Stomach (tissue), 9 donors: ENCODE measurements around the gene ZMIZ1. TPM values are rescaled to one million over a fixed set of nuclear protein-coding genes. Genes with fewer than 3 reads are reported as not detected.

ENCODE experiments used
- DNase-seq, 2 donors: peaks; one replicate each; pipeline versions ENCODE4 v3.0.0 to v3.0.0-alpha.2; 2013 to 2019
- H3K27ac ChIP-seq, 5 donors: fragments of 200-600 bp in 4 of 5; sonication (generic) in 4 of 5; one replicate each; pipeline ENCODE4 v1.5.1; 2013 to 2019; ENCODE audit warnings: mild to moderate bottlenecking in 1 of 5, moderate library complexity in 1 of 5
- H3K27me3 ChIP-seq, 3 donors: fragments of 200-600 bp; sonication (generic); one replicate each; pipeline ENCODE4 v1.5.1; 2017 to 2019; ENCODE audit warnings: mixed run types in 1 of 3
- H3K36me3 ChIP-seq, 4 donors: fragments of 200-600 bp; sonication (generic); 1 replicate in 3 of 4; 2 replicates in 1 of 4; pipeline ENCODE4 v1.5.1; 2016 to 2019
- H3K4me1 ChIP-seq, 4 donors: fragments of 200-600 bp; sonication (generic); one replicate each; pipeline ENCODE4 v1.5.1; 2016 to 2019
- H3K4me3 ChIP-seq, 4 donors: fragments of 200-600 bp; sonication (generic) in 3 of 4; one replicate each; pipeline ENCODE4 v1.5.1; 2016 to 2019; ENCODE audit warnings: mild to moderate bottlenecking in 1 of 4
- H3K9me3 ChIP-seq, 4 donors: fragments of 200-600 bp; sonication (generic); one replicate each; pipeline ENCODE4 v1.5.1; 2016 to 2019
- CTCF ChIP-seq, 7 experiments: fragments of 450-650 bp in 4 of 7; fragments of 200-600 bp in 3 of 7; sonication (generic) in 3 of 7; IDR thresholded peaks; one replicate each; pipeline ENCODE4 v1.5.1; 2016 to 2019; ENCODE audit warnings: antibody characterized with exemption in 7 of 7, control low read depth in 2 of 7, mild to moderate bottlenecking in 1 of 7
- EP300 ChIP-seq: sonication (generic); formaldehyde crosslinking; IDR thresholded peaks from one replicate; pipeline ENCODE4 v1.6.1; 2017; ENCODE audit warnings: antibody characterized with exemption
- POLR2A ChIP-seq, 4 donors: fragments of 450-650 bp; IDR thresholded peaks; one replicate each; pipeline ENCODE4 v1.6.1; 2016; ENCODE audit warnings: antibody characterized with exemption in 4 of 4, control low read depth in 2 of 4, mild to moderate bottlenecking in 1 of 4, moderate library complexity in 1 of 4
- POLR2AphosphoS5 ChIP-seq, 3 donors: sonication (generic); formaldehyde crosslinking; IDR thresholded peaks; one replicate each; pipeline ENCODE4 v1.6.1; 2016; ENCODE audit warnings: antibody characterized with exemption in 3 of 3
- WGBS, 5 donors: extraction: QIAGEN DNeasy Blood & Tissue Kit in 3 of 5; methylation state at CpG; one replicate each; pipeline versions ENCODE4 v1.1.5 to v1.1.7; 2013 to 2018; 5-methylcytosine and 5-hydroxymethylcytosine counted together
- intact Hi-C: fragments of 100-400 bp; cut with DNase I; formaldehyde crosslinking; loops from one replicate; pipeline ENCODE4 v1.15.1; 2023; ENCODE audit warnings: low total_unique reads
- polyA plus RNA-seq, 3 donors: library from polyadenylated mRNA; stranded (reverse); fragments of 200-250 nt; gene quantifications; one replicate each; pipeline ENCODE4 v1.2.3, GENCODE V29; 2013
- total RNA-seq, 5 donors: library from RNA; depleted of rRNA; stranded (reverse); fragments of >200 nt; gene quantifications; one replicate each; pipeline versions ENCODE4 v1.1.0 to v1.2.3, GENCODE V29; 2014 to 2016
- donor health status: healthy with polysubstance abuse.
- donor health status: Bipolar disorder and iron deficiency.
- donor health status: healthy.

Gene ZMIZ1
- total and polyA plus RNA-seq, 8 donors = 17.7 to 103 (median 26.3) TPM

DNA sequence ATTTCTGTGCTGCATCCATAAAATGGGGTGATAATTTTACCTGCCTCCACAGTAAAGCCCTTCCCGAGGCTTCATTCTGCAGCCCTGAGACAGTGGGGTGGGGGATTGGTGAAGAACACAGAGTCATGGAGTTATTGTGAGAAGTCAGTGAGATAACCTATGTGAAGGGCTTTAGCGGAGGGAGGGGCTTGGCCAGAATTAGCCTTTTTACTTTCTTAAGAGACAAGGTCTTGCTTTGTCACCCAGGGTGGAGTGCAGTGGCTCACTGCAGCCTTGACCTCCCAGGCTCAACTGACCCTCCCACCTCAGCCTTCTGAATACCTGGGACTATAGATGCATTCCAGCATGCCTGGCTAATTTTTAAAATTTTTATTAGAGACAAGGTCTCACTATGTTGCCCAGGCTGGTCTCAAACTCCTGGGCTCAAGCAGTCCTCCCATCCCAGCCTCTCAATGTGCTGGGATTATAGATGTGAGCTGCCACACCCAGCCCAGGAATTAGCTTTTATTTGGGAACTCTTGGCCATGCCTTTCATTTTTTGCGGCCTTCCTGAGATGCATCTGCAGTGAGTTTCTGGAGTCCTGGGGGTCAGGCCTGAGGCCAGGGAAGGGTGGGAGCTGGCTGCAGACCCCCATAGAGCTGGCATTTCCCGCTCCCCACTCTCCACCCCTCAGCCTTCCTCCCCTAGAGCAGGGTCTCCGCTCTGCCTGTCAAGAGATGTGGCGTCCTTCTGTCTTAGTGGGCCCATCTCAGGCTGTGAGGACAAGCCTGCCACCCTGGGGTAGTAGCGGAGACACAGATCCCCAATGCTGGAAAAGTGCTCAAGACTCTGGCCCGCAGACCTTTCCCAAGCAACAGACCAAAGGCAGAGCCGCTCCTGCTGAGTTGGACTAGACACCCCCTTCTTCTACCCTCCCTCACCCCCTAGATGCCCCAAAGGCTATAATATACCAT is 77.0 kb downstream of the ZMIZ1 start:
- Histone ChIP-seq H3K9me3 (no peaks in the 10 kb centered on the region), H3K4me1 (peaks cover 85 to 100% (median 98%) of the 10 kb centered on the region in 4 donors), H3K36me3 (peaks cover under 1 to 42% (median 27%) of the 10 kb centered on the region in 4 donors), H3K27me3 (no peaks in the 10 kb centered on the region), H3K4me3 (no peak overlapping the region), H3K27ac (peak overlapping the region; percentile 63 to 91 (median 86))
- WGBS, 5 donors = 83 to 89% (median 84%) methylated on average over 9 of the region's 9 CpGs
- intact Hi-C loops = no loop called here
- DNase-seq = no peak
- no peak for TF ChIP-seq POLR2A (IDR thresholded peaks at IDR 0.05)
- TF ChIP-seq CTCF (IDR thresholded peaks at IDR 0.05) = no peak
- TF ChIP-seq POLR2AphosphoS5 (IDR thresholded peaks at IDR 0.05) = no peak
- no peak for TF ChIP-seq EP300

GRCh38 chr10:79146611-79147130 is 77.9 kb downstream of the ZMIZ1 start:
- peak overlapping the region; percentile 63 to 91 (median 86) for H3K27ac ChIP-seq
- peaks cover 87 to 100% (median 100%) of the 10 kb centered on the region in 4 donors for H3K4me1 ChIP-seq
- H3K27me3 ChIP-seq = no peaks in the 10 kb centered on the region
- no peaks in the 10 kb centered on the region for H3K9me3 ChIP-seq
- no peak overlapping the region for H3K4me3 ChIP-seq
- 4 to 25% (median 12%) methylated on average over 12 to 13 of the region's 13 CpGs for WGBS, 5 donors
- intact Hi-C loops = no loop called here
- peak; percentile 82 to 85 for DNase-seq
- peaks cover 0 to 33% (median 20%) of the 10 kb centered on the region in 4 donors for H3K36me3 ChIP-seq
- no peak for TF ChIP-seq POLR2A (IDR thresholded peaks at IDR 0.05)
- peak; percentile 9 for TF ChIP-seq EP300
- TF ChIP-seq POLR2AphosphoS5 (IDR thresholded peaks at IDR 0.05) = peak; percentile 42 to 55 (median 51)
- peak in 5 of 7 experiments; percentile 17 to 55 (median 34) for TF ChIP-seq CTCF (IDR thresholded peaks at IDR 0.05)

DNA sequence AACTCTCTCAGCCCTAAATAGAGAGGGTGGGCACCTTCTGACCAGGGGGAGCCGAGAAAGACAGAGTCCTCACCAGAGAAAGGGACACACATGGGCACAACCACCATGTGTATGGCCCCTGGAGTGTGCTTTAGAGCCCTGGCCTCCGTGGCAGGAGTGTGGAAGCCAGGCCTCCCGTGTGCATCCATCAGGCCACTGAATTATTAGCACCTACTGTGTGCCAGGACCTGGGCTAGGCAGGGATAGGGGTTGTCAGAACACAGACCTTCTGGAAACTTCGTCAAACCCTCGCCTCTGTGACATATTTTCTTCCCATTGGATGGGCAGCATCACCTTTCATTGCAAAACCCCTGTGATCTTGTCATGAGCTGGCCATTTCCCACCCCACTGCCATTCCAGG is 78.5 kb downstream of the ZMIZ1 start:
- intact Hi-C loops = no loop called here
- WGBS, 5 donors = 70 to 87% (median 82%) methylated on average over 5 of the region's 5 CpGs
- Histone ChIP-seq H3K4me3 (no peak overlapping the region), H3K27ac (peak overlapping the region; percentile 80 to 91 (median 86)), H3K36me3 (peaks cover 0 to 27% (median 17%) of the 10 kb centered on the region in 4 donors), H3K27me3 (no peaks in the 10 kb centered on the region), H3K9me3 (no peaks in the 10 kb centered on the region), H3K4me1 (peaks cover 87 to 100% (median 100%) of the 10 kb centered on the region in 4 donors)
- DNase-seq = no peak
- TF ChIP-seq POLR2AphosphoS5 (IDR thresholded peaks at IDR 0.05) = no peak
- no peak for TF ChIP-seq EP300
- no peak for TF ChIP-seq POLR2A (IDR thresholded peaks at IDR 0.05)
- no peak for TF ChIP-seq CTCF (IDR thresholded peaks at IDR 0.05)

DNA sequence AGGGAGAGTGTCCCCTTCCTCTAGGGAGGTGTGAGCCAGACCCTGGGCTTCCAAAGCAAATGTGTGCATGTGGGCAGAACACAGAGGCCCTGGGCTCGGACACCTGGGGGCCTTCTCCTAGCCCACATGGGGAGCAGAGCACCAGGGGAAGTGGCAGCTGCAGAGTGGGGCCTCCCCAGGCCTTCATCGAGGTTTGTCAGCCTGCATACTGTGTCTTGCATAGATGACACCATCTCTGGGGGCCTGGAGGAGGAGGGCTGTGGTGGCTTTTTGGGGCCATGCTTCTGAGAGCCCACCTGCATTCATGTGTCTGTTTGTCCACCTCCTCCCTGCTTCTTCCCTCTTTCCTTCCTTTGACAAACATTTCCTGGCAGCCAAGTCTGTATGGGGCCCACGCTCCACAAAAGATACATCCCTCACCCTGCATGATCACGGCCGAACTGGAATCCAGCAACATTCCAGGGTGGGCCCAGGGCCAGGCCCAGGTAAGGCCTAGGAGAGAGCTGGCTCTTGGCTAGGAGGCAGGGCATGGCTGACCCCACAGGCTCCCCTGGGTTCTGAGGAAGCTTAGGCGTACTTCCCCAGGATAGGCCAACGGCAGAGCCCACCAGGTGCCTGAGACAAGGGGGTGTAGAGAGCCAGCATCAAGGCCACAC is 79.2 kb downstream of the ZMIZ1 start:
- Histone ChIP-seq H3K27ac (peak overlapping the region; percentile 80 to 91 (median 86)), H3K4me1 (peaks cover 92 to 100% (median 99%) of the 10 kb centered on the region in 4 donors), H3K27me3 (no peaks in the 10 kb centered on the region), H3K4me3 (no peak overlapping the region), H3K9me3 (no peaks in the 10 kb centered on the region), H3K36me3 (peaks cover 0 to 21% (median 11%) of the 10 kb centered on the region in 4 donors)
- DNase-seq = no peak
- WGBS, 5 donors = 31 to 63% (median 46%) methylated on average over 7 of the region's 7 CpGs
- TF ChIP-seq EP300 (no peak), POLR2AphosphoS5 (IDR thresholded peaks at IDR 0.05) (no peak), CTCF (IDR thresholded peaks at IDR 0.05) (no peak), POLR2A (IDR thresholded peaks at IDR 0.05) (no peak)
- intact Hi-C loops = no loop called here
